ENCODE data around the gene GPX2.

The GPX2 gene

GRCh38 chr14:64939817-64940190 lies 2.7 kb downstream of the GPX2 start:
- no peak for DNase-seq (ENCODE audit: low read depth)

- DNase-seq (ENCODE audit: low read depth) = no peak
These were observed 3.4 kb downstream of the GPX2 start for GRCh38 chr14:64938972-64939816.

GRCh38 chr14:64937821-64938193 lies 4.7 kb downstream of the GPX2 start:
- no peak for DNase-seq (ENCODE audit: low read depth)

- DNase-seq (ENCODE audit: low read depth) = no peak
These were observed 5.2 kb downstream of the GPX2 start for GRCh38 chr14:64937171-64937820.

- no peak for DNase-seq (ENCODE audit: low read depth)
These were observed 7.0 kb downstream of the GPX2 start for GRCh38 chr14:64935508-64935907.

- DNase-seq (ENCODE audit: low read depth) = no peak
These were observed 8.1 kb downstream of the GPX2 start for GRCh38 chr14:64934338-64934929.

GRCh38 chr14:64932231-64932630 lies 10.3 kb downstream of the GPX2 start:
- no peak for DNase-seq (ENCODE audit: low read depth)

- DNase-seq (ENCODE audit: low read depth) = no peak
These were observed 11.4 kb downstream of the GPX2 start for GRCh38 chr14:64931123-64931522.

- no peak for DNase-seq (ENCODE audit: low read depth)
These were observed 12.3 kb downstream of the GPX2 start for GRCh38 chr14:64930085-64930843.

- no peak for DNase-seq (ENCODE audit: low read depth)
These were observed 13.6 kb downstream of the GPX2 start for GRCh38 chr14:64929014-64929359.

- DNase-seq (ENCODE audit: low read depth) = no peak
These were observed 14.1 kb downstream of the GPX2 start for GRCh38 chr14:64928239-64929013.

GRCh38 chr14:64927031-64927430 lies 15.5 kb downstream of the GPX2 start:
- no peak for DNase-seq (ENCODE audit: low read depth)

GRCh38 chr14:64926398-64926995 lies 16.0 kb downstream of the GPX2 start:
- DNase-seq (ENCODE audit: low read depth) = no peak

- no peak for DNase-seq (ENCODE audit: low read depth)
These were observed 19.5 kb downstream of the GPX2 start for GRCh38 chr14:64923015-64923414.

GRCh38 chr14:64920465-64920864 lies 22.1 kb downstream of the GPX2 start:
- no peak for DNase-seq (ENCODE audit: low read depth)

- DNase-seq (ENCODE audit: low read depth) = no peak
These were observed 22.9 kb downstream of the GPX2 start for GRCh38 chr14:64919618-64920017.

- DNase-seq (ENCODE audit: low read depth) = no peak
These were observed 23.3 kb downstream of the GPX2 start for GRCh38 chr14:64919215-64919614.

- DNase-seq (ENCODE audit: low read depth) = no peak
These were observed 24.3 kb downstream of the GPX2 start for GRCh38 chr14:64918216-64918615.

- DNase-seq (ENCODE audit: low read depth) = no peak
These were observed 26.7 kb downstream of the GPX2 start for GRCh38 chr14:64915797-64916196.

GRCh38 chr14:64915029-64915424 lies 27.5 kb downstream of the GPX2 start:
- no peak for DNase-seq (ENCODE audit: low read depth)

GRCh38 chr14:64914237-64915028 lies 28.1 kb downstream of the GPX2 start, which contains the start of gene CHURC1:
Gene CHURC1 (plus strand): TSS chr14:64914455. CDS start chr14:64914496, 41 bp downstream.
- peak; percentile 99 for DNase-seq (ENCODE audit: low read depth)
